ENCODE measurements around the gene PRCP.
A peak's percentile ranks its signal among the peaks of the same experiment; 100 is the strongest.

The PRCP gene

GRCh38 chr11:82906236-82906635 is 6.0 kb upstream of the PRCP start:
- DNase-seq, result no peak

GRCh38 chr11:82903843-82904586 is 3.8 kb upstream of the PRCP start:
- DNase-seq, result no peak

- no peak for DNase-seq
These were observed 2.6 kb upstream of the PRCP start for GRCh38 chr11:82902880-82903279.

GRCh38 chr11:82901922-82902485 is 1.8 kb upstream of the PRCP start:
- DNase-seq, result no peak

GRCh38 chr11:82901165-82901921 is 1.1 kb upstream of the PRCP start, which contains the start of gene DDIAS:
TSS of gene DDIAS (plus strand) at chr11:82901736. CDS start at chr11:82914739, 13,003 bp downstream.
- DNase-seq, result peak; percentile 53

GRCh38 chr11:82899957-82900276 is 313 bp downstream of the PRCP start:
- no peak for DNase-seq

GRCh38 chr11:82899186-82899820 is 927 bp downstream of the PRCP start:
- DNase-seq, result no peak

GRCh38 chr11:82898241-82898640 is 2.0 kb downstream of the PRCP start:
- no peak for DNase-seq

- no peak for DNase-seq
These were observed 4.0 kb downstream of the PRCP start for GRCh38 chr11:82896183-82896582.

GRCh38 chr11:82895437-82896091 is 4.7 kb downstream of the PRCP start:
- DNase-seq, result no peak

- no peak for DNase-seq
These were observed 7.5 kb downstream of the PRCP start for GRCh38 chr11:82892611-82893169.

GRCh38 chr11:82890936-82891335 is 9.3 kb downstream of the PRCP start:
- no peak for DNase-seq

- no peak for DNase-seq
These were observed 10.3 kb downstream of the PRCP start for GRCh38 chr11:82890002-82890341.

- DNase-seq, result no peak
These were observed 10.9 kb downstream of the PRCP start for GRCh38 chr11:82889133-82890001.

GRCh38 chr11:82883853-82884252 is 16.4 kb downstream of the PRCP start:
- no peak for DNase-seq

GRCh38 chr11:82874646-82875523 is 25.3 kb downstream of the PRCP start:
- DNase-seq, result no peak

- DNase-seq, result no peak
These were observed 26.3 kb downstream of the PRCP start for GRCh38 chr11:82873919-82874333.

GRCh38 chr11:82872377-82873150 is 27.7 kb downstream of the PRCP start:
- DNase-seq, result no peak

- no peak for DNase-seq
These were observed 28.6 kb downstream of the PRCP start for GRCh38 chr11:82871646-82872045.

GRCh38 chr11:82869657-82870056 is 30.6 kb downstream of the PRCP start:
- DNase-seq, result no peak

All from 8988T (cell line).